ENCODE data around the gene AQP6.

The AQP6 gene

GRCh38 chr12:49937639-49938300, 35.0 kb upstream of the AQP6 start:
- no peaks in the 10 kb centered on the region for H3K36me3 ChIP-seq (ENCODE audit: insufficient read depth, insufficient read length, low read length)
- no peak overlapping the region for H3K4me3 ChIP-seq (ENCODE audit: insufficient read length, low read depth)
- no peaks in the 10 kb centered on the region for H3K27me3 ChIP-seq (ENCODE audit: insufficient read depth, insufficient read length)
- H3K9me3 ChIP-seq (ENCODE audit: insufficient read depth, low read length): no peaks in the 10 kb centered on the region
- no peak overlapping the region for H3K9ac ChIP-seq (ENCODE audit: insufficient read length, low read depth)
- peaks cover 7% of the 10 kb centered on the region for H3K4me1 ChIP-seq (ENCODE audit: insufficient read depth, insufficient read length)
- TF ChIP-seq YY1 (IDR thresholded peaks at IDR 0.05; ENCODE audit: insufficient read depth, insufficient read length) (no peak), SUZ12 (IDR thresholded peaks at IDR 0.05; ENCODE audit: extremely low read depth, insufficient read depth, insufficient read length) (no peak), ZNF274 (IDR thresholded peaks at IDR 0.05; ENCODE audit: low read depth, low read length) (no peak)
- DNase-seq (ENCODE audit: low read depth, low spot score): no peak

GRCh38 chr12:49939307-49939706, 33.4 kb upstream of the AQP6 start:
- H3K9ac ChIP-seq (ENCODE audit: insufficient read length, low read depth): no peak overlapping the region
- no peak for DNase-seq (ENCODE audit: low read depth, low spot score)
- no peaks in the 10 kb centered on the region for H3K9me3 ChIP-seq (ENCODE audit: insufficient read depth, low read length)
- H3K4me1 ChIP-seq (ENCODE audit: insufficient read depth, insufficient read length): peaks cover 21% of the 10 kb centered on the region
- TF ChIP-seq SUZ12 (IDR thresholded peaks at IDR 0.05; ENCODE audit: extremely low read depth, insufficient read depth, insufficient read length) (no peak), YY1 (IDR thresholded peaks at IDR 0.05; ENCODE audit: insufficient read depth, insufficient read length) (no peak), ZNF274 (IDR thresholded peaks at IDR 0.05; ENCODE audit: low read depth, low read length) (no peak)
- no peak overlapping the region for H3K4me3 ChIP-seq (ENCODE audit: insufficient read length, low read depth)
- H3K36me3 ChIP-seq (ENCODE audit: insufficient read depth, insufficient read length, low read length): no peaks in the 10 kb centered on the region
- H3K27me3 ChIP-seq (ENCODE audit: insufficient read depth, insufficient read length): peaks cover 8% of the 10 kb centered on the region

- Histone ChIP-seq H3K4me1 (ENCODE audit: insufficient read depth, insufficient read length) (peaks cover 21% of the 10 kb centered on the region), H3K4me3 (ENCODE audit: insufficient read length, low read depth) (no peak overlapping the region), H3K36me3 (ENCODE audit: insufficient read depth, insufficient read length, low read length) (no peaks in the 10 kb centered on the region), H3K9me3 (ENCODE audit: insufficient read depth, low read length) (no peaks in the 10 kb centered on the region), H3K9ac (ENCODE audit: insufficient read length, low read depth) (no peak overlapping the region), H3K27me3 (ENCODE audit: insufficient read depth, insufficient read length) (peaks cover 12% of the 10 kb centered on the region)
- DNase-seq (ENCODE audit: low read depth, low spot score): no peak
- TF ChIP-seq YY1 (IDR thresholded peaks at IDR 0.05; ENCODE audit: insufficient read depth, insufficient read length) (no peak), ZNF274 (IDR thresholded peaks at IDR 0.05; ENCODE audit: low read depth, low read length) (no peak), SUZ12 (IDR thresholded peaks at IDR 0.05; ENCODE audit: extremely low read depth, insufficient read depth, insufficient read length) (no peak)
Measured at GRCh38 chr12:49939707-49940106, 33.0 kb upstream of the AQP6 start.

- Histone ChIP-seq H3K36me3 (ENCODE audit: insufficient read depth, insufficient read length, low read length) (no peaks in the 10 kb centered on the region), H3K9me3 (ENCODE audit: insufficient read depth, low read length) (no peaks in the 10 kb centered on the region), H3K4me1 (ENCODE audit: insufficient read depth, insufficient read length) (peaks cover 21% of the 10 kb centered on the region), H3K9ac (ENCODE audit: insufficient read length, low read depth) (no peak overlapping the region), H3K27me3 (ENCODE audit: insufficient read depth, insufficient read length) (peaks cover 19% of the 10 kb centered on the region), H3K4me3 (ENCODE audit: insufficient read length, low read depth) (no peak overlapping the region)
- TF ChIP-seq SUZ12 (IDR thresholded peaks at IDR 0.05; ENCODE audit: extremely low read depth, insufficient read depth, insufficient read length): no peak
- TF ChIP-seq ZNF274 (IDR thresholded peaks at IDR 0.05; ENCODE audit: low read depth, low read length): no peak
- no peak for TF ChIP-seq YY1 (IDR thresholded peaks at IDR 0.05; ENCODE audit: insufficient read depth, insufficient read length)
- DNase-seq (ENCODE audit: low read depth, low spot score): no peak
Measured at GRCh38 chr12:49941556-49942511, 30.9 kb upstream of the AQP6 start.

- H3K9ac ChIP-seq (ENCODE audit: insufficient read length, low read depth): no peak overlapping the region
Measured at GRCh38 chr12:49942512-49942893, 30.2 kb upstream of the AQP6 start.

GRCh38 chr12:49942921-49943624, 29.7 kb upstream of the AQP6 start:
- Histone ChIP-seq H3K36me3 (ENCODE audit: insufficient read depth, insufficient read length, low read length) (no peaks in the 10 kb centered on the region), H3K4me1 (ENCODE audit: insufficient read depth, insufficient read length) (peaks cover 27% of the 10 kb centered on the region), H3K9ac (ENCODE audit: insufficient read length, low read depth) (peak overlapping the region; percentile 50), H3K4me3 (ENCODE audit: insufficient read length, low read depth) (no peak overlapping the region), H3K27me3 (ENCODE audit: insufficient read depth, insufficient read length) (peaks cover 19% of the 10 kb centered on the region), H3K9me3 (ENCODE audit: insufficient read depth, low read length) (no peaks in the 10 kb centered on the region)
- no peak for DNase-seq (ENCODE audit: low read depth, low spot score)
- no peak for TF ChIP-seq ZNF274 (IDR thresholded peaks at IDR 0.05; ENCODE audit: low read depth, low read length)
- TF ChIP-seq SUZ12 (IDR thresholded peaks at IDR 0.05; ENCODE audit: extremely low read depth, insufficient read depth, insufficient read length): no peak
- no peak for TF ChIP-seq YY1 (IDR thresholded peaks at IDR 0.05; ENCODE audit: insufficient read depth, insufficient read length)

More at GRCh38 chr12:49942512-49942893, 30.2 kb upstream of the AQP6 start:
- no peak for DNase-seq (ENCODE audit: low read depth, low spot score)
- TF ChIP-seq YY1 (IDR thresholded peaks at IDR 0.05; ENCODE audit: insufficient read depth, insufficient read length): no peak
- no peak for TF ChIP-seq SUZ12 (IDR thresholded peaks at IDR 0.05; ENCODE audit: extremely low read depth, insufficient read depth, insufficient read length)
- TF ChIP-seq ZNF274 (IDR thresholded peaks at IDR 0.05; ENCODE audit: low read depth, low read length): no peak
- Histone ChIP-seq H3K9me3 (ENCODE audit: insufficient read depth, low read length) (no peaks in the 10 kb centered on the region), H3K27me3 (ENCODE audit: insufficient read depth, insufficient read length) (peaks cover 19% of the 10 kb centered on the region), H3K4me3 (ENCODE audit: insufficient read length, low read depth) (no peak overlapping the region), H3K36me3 (ENCODE audit: insufficient read depth, insufficient read length, low read length) (no peaks in the 10 kb centered on the region), H3K4me1 (ENCODE audit: insufficient read depth, insufficient read length) (peaks cover 22% of the 10 kb centered on the region)
